GM10266 (cell line): ENCODE measurements around the gene CLIP4.

ENCODE experiments used
- DNase-seq: peaks from one replicate; pipeline ENCODE4 v3.0.0; 2012; ENCODE audit errors: extremely low spot score
- CTCF ChIP-seq: IDR thresholded peaks from 2 replicates; pipeline ENCODE4 v1.5.1; 2012; ENCODE audit warnings: mild to moderate bottlenecking, low read depth; ENCODE audit not compliant: control insufficient read depth, insufficient read depth; ENCODE audit errors: missing control alignments

Gene CLIP4

GRCh38 chr2:29139152-29139551, 23.9 kb downstream of the CLIP4 start:
- TF ChIP-seq CTCF: no peak
- no peak for DNase-seq

GRCh38 chr2:29139731-29140130, 24.5 kb downstream of the CLIP4 start:
- no peak for DNase-seq
- TF ChIP-seq CTCF: no peak

GRCh38 chr2:29143657-29144056, 28.4 kb downstream of the CLIP4 start:
- no peak for TF ChIP-seq CTCF
- DNase-seq: no peak

GRCh38 chr2:29146197-29146596, 31.0 kb downstream of the CLIP4 start:
- no peak for TF ChIP-seq CTCF

GRCh38 chr2:29147963-29148362, 32.7 kb downstream of the CLIP4 start:
- DNase-seq: no peak
- TF ChIP-seq CTCF: no peak

More at GRCh38 chr2:29146197-29146596, 31.0 kb downstream of the CLIP4 start:
- no peak for DNase-seq

- TF ChIP-seq CTCF: no peak
- no peak for DNase-seq
These were observed 39.4 kb downstream of the CLIP4 start for GRCh38 chr2:29154610-29155009.

- no peak for TF ChIP-seq CTCF
- DNase-seq: no peak
These were observed 40.4 kb downstream of the CLIP4 start for GRCh38 chr2:29155578-29155977.
